GM12892 (cell line): ENCODE data around the gene IQCF5.

ENCODE experiments used
- POLR2A ChIP-seq: IDR thresholded peaks from 2 replicates; pipeline ENCODE4 v1.6.1; 2011; ENCODE audit warnings: low read depth, low read length, control low read depth
- POLR2AphosphoS5 ChIP-seq: IDR thresholded peaks from 2 replicates; pipeline ENCODE4 v1.6.1; 2011; ENCODE audit warnings: low read depth, low read length, control low read depth
- TAF1 ChIP-seq: IDR thresholded peaks from 2 replicates; pipeline ENCODE4 v1.6.1; 2011; ENCODE audit warnings: low read depth, mild to moderate bottlenecking, control low read depth, low read length, borderline replicate concordance

GRCh38 chr3:51894391-51894790 is 19.0 kb upstream of the IQCF5 start:
- TF ChIP-seq TAF1 (no peak), POLR2AphosphoS5 (no peak), POLR2A (no peak)
